Measurements from ENCODE around the gene IFT22.

GRCh38 chr7:101287032-101287431, 34.6 kb downstream of the IFT22 start:
- no peak for TF ChIP-seq POLR2A (IDR thresholded peaks at IDR 0.05)
- TF ChIP-seq, protein P1, sequence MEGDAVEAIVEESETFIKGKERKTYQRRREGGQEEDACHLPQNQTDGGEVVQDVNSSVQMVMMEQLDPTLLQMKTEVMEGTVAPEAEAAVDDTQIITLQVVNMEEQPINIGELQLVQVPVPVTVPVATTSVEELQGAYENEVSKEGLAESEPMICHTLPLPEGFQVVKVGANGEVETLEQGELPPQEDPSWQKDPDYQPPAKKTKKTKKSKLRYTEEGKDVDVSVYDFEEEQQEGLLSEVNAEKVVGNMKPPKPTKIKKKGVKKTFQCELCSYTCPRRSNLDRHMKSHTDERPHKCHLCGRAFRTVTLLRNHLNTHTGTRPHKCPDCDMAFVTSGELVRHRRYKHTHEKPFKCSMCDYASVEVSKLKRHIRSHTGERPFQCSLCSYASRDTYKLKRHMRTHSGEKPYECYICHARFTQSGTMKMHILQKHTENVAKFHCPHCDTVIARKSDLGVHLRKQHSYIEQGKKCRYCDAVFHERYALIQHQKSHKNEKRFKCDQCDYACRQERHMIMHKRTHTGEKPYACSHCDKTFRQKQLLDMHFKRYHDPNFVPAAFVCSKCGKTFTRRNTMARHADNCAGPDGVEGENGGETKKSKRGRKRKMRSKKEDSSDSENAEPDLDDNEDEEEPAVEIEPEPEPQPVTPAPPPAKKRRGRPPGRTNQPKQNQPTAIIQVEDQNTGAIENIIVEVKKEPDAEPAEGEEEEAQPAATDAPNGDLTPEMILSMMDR (IDR thresholded peaks at IDR 0.05): no peak

Measured in right lobe of liver (tissue), 4 donors.